ENCODE data around the gene CELF1.

The CELF1 gene

DNA sequence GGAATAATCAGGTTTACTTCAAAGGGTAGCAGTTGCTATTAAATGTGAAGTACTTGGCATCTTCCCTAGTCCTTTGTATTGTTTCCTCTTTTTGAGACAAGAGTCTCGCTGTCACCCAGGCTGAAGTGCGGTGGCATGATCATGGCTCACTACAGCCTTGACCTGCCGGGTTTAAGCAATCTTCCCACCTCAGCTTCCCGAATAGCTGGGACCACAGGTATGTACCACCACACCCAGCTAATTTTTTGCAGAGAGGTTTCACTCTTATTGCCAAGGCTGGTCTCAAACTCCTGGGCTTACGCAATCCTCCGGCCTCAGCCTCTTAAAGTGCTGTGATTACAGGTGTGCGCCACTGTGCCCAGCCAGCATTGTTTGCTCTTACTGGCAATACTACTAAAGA is 67.8 kb downstream of the CELF1 start:
- DNase-seq (ENCODE audit: low read depth, low spot score): no peak

DNA sequence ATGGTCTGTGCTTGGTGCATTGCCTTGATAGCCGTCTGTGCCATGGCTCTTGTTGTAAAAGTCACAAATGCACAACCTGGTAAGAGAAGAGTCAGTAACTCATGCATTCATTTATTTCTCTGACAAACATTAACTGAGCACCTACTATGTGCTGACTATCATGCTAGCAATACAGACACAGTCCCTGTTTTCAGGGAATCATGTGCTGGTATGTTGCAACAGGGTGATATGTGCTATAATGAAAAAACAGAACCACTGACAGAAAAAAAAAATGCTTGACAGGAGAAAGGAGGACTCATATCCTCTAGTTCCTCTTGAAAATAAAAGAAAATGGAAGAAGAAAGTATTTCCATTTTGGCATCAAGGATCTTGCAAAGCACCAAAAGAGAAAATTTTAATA is 69.5 kb downstream of the CELF1 start:
- no peak for DNase-seq (ENCODE audit: low read depth, low spot score)

DNA sequence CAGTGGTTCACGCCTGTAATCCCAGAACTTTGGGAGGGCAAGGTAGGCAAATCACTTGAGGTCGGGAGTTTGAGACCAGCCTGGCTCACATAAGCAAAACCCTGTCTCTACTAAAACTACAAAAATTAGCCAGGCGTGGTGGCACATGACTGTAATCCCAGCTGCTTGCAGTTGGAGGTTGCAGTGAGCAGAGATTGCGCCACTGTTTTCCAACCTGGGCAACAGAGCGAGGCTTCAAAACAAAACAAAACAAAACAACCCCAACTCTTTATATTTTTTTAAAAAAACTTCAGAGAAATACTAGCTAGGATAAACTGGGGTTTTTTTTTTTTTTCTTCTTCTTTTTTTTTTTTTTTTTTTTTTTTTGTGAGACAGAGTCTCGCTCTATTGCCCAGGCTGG is 72.2 kb downstream of the CELF1 start:
- no peak for DNase-seq (ENCODE audit: low read depth, low spot score)

DNA sequence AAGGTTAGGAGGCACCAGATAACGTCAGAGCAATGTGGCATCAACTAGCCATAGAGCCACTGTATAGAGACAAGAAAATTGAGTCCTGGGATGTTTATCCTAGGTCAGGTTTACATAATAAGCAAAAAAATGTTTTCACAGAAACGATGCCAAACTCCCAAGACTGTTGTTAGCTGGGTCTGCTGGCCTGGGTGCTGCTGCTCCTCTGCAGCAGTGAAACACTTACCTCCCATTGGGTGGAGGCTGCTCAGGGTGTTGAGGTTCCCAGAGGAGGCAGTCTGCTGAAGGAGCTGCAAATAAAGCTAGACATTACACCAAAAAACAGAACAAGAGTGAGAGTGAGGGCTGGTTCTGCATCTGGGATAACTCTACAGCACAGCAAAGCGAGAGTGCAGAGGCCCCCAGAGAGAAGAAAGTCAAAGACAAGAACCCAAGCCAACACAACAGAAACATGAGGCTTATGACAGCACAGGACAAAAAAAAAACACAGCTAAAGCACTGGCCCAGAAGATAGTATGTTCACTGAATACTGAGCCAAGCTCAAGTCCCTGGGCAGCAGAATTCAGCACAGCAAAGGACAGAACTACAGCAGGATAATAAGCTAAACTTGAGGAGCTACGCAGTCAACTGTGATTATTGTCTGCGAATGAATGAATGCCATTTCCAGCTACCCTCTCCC is 74.1 kb downstream of the CELF1 start:
- no peak for DNase-seq (ENCODE audit: low read depth, low spot score)

DNA sequence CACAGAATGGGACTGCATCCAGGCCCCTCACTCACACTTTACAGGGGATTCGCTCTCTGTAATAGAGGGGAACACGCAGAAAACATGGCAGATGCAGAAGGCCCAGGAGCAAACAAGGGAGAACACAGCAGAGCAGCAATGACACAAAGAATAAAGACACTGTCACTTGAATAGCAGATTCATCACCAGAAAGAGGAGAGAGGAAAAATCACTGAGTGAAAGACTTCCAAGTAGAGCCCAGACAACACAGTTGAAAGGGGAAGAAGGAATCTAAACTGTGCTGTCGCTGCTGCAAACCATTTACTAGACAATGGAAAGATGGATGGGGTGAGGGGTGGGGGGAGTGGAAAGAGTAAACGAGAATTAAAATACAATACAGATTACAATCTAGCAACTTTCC is 75.2 kb downstream of the CELF1 start:
- DNase-seq (ENCODE audit: low read depth, low spot score): no peak

DNA sequence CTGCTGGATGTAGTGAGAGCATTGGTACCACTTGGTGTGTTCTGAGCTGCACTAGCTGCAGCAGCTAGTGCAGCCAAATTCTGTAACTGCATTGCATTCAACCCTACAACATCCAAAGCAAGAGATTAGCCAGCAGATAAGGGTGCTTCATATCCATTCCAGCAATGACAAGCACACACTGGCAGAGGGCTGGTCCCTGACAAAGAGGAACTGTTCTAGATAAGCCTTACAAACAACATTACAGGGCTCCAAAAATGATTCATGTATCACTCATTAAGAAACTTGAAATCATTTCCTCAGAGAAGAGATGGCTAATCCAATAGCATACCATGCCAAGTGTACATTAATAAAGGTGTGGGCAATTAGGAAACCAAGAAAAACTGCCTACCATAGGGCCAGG is 75.6 kb downstream of the CELF1 start:
- no peak for DNase-seq (ENCODE audit: low read depth, low spot score)

DNA sequence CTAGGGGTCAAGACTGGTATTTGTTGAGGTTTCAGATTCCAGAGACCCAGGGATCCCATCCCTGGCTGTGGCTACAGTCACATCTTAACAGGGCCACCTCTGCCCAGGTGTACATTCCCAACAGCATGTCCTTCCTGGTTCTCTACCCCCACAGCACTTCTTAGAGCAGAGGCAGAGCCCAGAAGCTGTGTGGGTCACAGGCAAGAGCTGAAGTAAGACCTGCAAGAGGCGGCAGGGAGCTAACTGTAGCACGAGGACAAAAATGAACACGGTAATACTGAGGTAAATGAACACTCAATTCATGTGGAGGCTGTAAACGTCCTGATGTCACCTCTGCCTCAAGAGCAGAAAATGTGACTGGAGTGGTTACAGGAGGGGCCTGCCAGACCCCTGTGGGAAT is 82.3 kb downstream of the CELF1 start:
- DNase-seq (ENCODE audit: low read depth, low spot score): no peak

DNA sequence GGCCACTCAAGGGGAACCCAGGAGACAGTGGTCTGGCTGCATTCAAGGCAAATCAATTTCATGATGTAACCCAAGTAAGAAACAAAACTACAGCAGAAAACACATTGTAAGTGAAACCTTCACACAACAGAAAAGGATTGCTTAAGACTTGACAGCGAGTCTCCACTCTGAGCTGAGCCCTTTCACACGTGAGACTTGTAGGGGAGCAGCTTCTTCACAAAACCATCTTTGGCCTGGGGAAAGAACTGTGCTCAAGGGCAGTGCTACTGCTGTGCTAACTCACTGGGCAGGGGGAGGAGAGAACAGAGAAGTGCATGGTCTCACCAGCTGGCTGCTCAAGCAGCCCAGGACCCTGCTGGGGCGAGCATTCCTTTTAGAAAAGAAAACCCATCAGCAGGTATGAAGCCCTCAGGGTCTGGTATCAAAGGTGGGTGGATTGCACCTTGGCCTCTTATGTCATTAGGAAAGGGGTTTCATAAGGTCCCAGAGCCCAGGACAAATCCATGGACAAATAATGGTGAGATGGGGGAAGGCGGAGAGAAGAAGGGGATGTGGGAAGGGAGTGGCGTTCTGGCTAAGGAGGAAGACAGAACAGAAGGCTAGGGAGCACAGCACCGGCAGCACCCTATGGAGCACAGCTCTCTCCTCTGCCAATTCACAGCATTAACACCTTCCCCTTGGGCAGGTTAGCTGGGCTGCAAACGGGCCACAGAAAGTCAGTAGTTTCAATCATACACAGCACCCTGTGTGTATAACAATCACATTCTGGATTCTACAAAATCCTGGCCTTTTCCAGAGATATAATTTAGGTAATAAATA is 83.4 kb downstream of the CELF1 start:
- no peak for DNase-seq (ENCODE audit: low read depth, low spot score)

DNA sequence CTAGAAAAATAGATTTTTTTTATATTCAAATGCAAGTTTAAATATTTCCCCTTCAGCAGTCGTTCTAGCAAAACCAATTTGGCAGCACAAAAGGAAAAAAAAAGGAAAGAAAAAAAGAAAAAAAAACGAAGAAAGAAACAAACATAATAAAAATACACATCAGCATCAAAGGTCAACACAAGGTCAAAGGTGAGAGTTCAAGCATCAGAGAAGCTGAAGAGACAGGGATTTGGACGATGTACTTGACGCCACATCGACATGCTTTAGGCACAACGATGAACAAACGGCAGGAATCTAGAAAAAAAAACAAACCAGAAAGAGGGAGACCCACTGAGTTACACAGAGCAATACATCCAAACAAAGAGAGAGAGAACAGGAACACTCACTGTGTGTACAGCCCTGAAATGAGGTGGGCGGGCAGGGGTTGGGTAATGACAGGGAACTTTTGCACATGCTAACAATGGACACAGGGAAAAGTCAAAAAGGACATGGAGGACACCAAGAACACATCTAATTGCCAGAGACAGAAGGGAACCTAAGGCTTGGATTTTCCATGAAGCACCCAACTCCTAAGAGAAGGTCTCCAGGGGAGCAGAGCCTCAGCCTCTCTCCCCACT is 84.2 kb downstream of the CELF1 start:
- no peak for DNase-seq (ENCODE audit: low read depth, low spot score)

DNA sequence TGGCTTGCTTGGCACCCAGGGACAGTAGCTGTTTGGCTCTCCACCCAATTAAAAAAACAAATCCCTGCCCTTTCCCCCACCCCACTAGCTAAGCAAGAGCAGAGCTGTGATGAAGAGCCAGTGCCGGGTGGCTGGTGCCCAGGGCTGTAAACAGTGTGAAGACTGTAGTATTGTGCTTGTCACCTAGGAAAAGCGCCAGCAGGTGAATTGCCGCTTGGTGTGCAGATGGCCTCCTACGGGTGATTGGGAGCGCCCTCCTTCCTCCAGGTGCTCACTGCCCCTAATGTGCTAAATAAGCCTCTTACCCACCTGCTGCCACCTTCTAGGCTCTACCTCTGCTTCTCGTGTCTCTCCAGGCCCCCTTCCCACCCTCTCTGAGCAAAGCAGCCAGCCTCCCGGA is 85.6 kb downstream of the CELF1 start:
- no peak for DNase-seq (ENCODE audit: low read depth, low spot score)

DNA sequence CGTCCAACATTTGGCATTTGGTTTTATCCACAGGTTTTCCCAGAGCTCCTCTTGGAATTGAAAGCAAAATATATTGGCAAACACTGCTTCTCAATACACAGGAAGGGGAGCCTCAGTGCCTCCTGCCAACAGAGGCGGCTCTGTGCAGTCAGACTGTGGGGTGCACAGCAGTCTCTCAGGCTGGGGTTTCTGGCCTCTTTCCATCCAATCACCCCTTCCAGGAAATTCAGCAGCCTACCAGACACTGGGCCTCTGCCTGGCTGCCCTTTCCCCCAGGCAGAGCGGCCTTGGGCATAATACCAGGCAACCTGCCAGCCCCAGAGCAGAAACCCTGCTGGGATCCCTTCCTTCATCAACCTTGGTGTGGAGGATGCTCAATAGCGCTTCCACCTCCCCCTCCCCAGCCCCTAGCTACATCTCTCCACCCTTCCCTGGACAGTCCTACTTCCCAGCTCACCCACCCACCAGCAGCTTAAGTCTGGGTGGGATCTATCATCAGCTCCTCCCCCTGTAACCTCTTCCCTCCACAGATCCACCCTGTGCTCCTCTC is 86.2 kb downstream of the CELF1 start:
- DNase-seq (ENCODE audit: low read depth, low spot score): no peak

DNA sequence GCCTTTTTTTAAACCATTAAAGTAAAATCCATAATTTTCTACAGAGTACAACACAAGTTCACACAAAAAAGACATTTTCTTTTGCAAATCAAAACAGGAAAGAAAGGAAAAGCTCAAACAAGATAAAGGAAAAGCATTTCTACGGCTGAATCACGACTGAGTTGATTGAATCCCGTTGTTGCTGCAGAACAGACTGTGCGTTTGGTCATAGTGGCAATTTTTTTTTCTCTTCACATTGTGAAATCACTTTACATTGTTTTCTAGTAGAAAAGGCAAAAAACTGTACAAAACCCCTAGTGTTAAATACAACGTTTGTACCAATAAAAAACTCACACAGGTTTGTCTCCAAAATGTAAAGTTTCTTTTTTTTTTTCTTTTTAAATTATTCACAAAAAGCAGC is 86.7 kb downstream of the CELF1 start:
- DNase-seq (ENCODE audit: low read depth, low spot score): no peak

DNA sequence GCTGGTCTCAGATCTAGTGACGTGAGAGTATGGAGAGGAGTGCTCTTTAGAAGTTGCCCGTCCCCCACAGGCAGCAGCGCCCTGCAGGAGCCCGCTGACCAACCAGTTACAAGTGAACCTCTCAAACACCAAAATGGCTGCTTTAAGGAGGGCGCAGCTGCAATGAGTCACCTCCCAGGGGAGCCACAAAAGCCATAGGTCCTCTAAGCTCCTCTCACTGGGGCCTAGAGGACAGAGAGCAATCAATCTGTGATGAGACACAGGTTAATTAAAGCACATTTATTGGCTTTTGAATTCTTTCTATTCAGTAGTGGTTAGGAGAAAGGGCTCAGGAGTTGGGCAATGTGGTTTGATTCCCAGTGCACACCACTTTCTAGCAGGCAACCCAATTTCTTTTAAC is 88.4 kb downstream of the CELF1 start:
- no peak for DNase-seq (ENCODE audit: low read depth, low spot score)

DNA sequence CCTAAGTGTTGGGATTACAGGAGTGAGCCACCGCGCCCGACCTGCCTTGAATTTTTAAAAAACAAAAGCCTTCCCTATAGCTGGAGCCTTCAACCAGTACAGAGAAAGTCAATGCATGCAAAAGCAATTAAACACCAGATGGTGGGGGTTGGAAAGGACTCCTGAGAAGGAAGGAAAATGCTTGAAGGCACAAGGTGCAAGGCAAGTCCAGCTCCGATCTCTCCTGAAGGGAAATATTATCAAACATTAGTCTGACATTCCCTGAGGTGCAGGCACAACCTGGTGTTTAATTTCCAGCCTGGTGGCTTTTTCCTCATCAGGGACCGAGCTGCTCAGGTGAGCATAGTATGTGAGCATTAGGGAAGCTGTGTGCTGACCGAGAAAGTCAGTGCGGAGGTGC is 91.1 kb downstream of the CELF1 start:
- DNase-seq (ENCODE audit: low read depth, low spot score): no peak

DNA sequence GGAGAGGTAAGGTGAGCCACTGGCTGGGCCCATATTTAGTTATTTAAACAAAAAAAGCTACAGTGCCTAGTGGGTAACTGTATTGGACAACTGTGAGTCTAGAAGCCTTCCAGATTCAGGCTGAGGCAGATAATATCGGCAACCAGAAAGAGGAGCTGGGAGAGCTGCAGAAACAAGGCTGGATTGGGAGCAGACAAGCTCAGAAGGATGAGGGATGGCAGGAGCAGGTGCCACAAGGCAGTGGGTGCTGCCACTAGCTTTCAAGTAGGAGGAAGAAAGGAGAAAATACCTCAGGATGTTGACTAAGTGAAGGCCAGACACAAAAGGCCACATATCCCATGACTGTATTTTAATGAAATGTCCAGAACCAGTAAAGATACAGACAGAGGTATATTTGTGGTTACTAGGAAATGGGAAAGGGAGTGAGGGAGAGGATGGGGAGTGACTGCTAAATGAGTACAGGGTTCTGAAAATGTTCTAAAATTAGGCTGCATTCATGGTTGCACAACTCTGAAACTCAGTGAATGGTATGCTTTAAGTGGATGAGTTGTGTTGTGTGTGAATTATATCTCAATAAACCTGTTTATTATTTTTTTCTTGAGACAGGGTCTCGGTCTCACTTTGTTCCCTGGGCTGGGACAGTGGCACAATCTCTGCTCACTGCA is 92.2 kb downstream of the CELF1 start:
- DNase-seq (ENCODE audit: low read depth, low spot score): no peak

DNA sequence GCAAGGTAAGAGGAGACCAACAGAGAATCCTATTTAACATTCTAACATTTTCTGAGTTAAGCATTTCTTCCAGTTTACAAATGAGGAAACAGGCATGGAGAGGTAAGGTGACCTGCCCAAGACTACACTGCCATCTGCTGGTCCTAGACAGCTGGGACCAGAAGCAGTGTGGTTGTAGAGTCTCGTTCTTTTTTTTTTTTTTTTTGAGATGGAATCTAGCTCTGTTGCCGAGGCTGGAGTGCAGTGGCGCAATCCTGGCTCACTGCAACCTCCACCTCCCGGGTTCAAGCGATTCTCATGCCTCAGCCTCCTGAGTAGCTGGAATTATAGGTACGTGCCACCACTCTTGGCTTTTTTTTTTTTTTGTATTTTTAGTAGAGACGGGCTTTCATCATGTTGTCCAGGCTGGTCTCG is 98.7 kb downstream of the CELF1 start:
- peak; percentile 21 for DNase-seq (ENCODE audit: low read depth, low spot score)

DNA sequence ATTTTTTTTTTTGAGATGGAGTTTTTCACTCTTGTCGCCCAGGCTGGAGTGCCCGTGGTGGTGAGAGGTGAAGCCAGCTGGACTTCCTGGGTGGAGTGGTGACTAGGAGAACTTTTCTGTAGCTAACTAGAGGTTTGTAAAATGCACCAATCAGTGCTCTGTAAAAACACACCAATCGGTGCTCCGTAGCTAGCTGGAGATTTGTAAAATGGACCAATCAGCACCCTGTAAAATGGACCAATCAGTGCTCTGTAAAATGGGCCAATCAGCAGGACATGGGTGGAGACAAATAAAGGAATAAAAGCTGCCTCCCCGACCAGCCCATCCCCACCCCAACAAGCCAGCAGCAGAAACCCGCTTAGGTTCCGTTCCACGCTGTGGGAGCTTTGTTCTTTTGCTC is 99.6 kb downstream of the CELF1 start:
- DNase-seq (ENCODE audit: low read depth, low spot score): no peak

DNA sequence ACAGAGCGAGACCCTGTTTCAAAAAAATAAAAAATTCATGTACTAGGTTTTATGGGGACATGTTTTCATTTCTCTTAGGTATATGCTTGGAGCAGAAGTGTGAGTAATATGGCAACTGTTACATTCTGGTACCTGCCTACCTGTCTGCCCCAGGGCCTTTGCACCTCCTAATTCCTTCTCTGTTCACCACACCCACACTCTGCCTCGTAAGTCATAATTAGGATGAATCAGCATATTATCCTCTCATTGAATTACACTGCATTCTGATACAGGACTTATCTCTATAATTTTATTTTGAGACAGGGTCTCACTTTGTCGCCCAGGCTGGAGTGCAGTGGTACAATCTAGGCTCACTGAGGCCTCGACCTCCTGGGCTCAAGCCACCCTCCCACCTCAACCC is 100.9 kb downstream of the CELF1 start:
- DNase-seq (ENCODE audit: low read depth, low spot score): no peak

DNA sequence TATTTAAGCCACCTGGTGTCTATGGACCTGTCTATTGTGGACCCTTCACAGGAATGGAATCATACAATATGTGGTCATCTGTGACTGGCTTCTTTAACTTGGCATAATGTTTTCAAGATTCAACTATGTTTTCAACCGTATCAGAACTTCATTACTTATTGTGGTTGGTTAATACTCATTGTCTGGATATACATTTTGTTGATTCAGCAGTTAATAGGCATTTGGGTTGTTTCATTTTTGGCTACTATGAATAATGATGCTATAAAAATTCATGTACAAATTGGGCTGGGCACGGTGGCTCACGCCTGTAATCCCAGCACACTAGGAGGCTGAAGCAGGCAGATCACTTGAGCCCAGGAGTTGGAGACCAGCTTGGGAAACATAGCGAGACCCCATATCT is 101.5 kb downstream of the CELF1 start:
- DNase-seq (ENCODE audit: low read depth, low spot score): no peak

DNA sequence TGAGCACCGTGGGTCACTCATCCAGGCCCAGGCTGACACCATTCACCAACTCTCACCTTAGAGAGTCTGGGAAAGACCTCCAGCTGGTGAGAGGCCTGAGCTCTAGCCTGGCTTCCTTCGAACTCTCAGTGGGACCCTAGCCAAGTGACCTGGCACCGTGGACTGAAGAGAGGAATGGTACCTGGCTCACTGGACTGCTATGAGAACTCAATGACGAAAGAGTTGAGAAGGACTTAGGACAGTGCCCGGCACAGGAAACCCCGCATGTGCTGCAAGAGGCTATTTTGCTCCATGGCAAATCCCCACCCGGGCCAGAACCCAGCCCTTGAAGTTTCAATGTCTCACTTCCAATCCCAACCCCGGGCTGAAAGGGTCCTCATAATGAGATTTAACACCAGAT is 103.4 kb downstream of the CELF1 start:
- DNase-seq (ENCODE audit: low read depth, low spot score): no peak

DNA sequence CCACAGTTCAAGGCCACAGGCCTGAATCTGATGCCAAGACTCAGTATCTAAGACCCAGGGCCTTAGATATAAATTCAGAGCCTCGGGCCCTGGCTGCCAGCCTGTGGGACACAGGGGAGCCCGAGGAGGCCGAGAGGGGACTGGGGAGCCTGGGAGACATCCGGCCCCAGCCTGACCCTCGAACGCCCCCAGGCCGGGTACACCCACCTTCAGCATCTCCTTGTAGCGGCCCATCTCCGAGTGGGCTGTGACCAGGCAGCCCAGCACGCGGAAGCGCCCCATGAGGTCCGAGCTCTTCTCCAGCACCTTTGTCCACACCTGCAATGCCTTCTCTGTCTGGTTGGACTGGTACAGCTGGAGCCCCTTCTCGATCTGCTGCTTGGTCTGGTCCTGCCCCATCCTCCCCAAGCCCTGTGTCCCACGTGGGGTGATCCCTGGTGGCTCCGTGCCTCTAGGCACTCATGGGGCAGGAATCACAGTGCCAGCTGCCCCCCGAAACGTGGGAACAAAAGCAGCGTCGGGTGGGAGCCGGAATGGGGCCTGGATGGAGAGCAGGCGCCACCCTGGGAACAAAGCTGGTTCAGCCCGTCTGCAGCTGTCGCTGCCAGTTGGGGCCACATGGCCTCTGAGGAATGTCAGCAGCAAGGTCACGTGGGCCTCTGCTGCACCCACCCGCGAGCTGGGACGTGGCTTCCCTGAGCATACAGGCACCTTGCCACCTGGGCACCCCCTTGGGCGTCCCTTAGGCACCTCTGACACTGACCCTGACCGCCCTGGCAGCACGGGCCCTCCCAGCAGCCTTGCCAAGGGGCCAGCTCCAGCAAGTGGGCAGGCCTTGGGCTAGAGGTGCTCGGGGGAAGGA is 104.1 kb downstream of the CELF1 start, which contains the start of gene RAPSN:
Gene RAPSN, minus strand, starts transcription at position 571 of the 862 bp plus-strand sequence. Its CDS starts 172 bp downstream, at position 399.
- no peak for DNase-seq (ENCODE audit: low read depth, low spot score)
